ENCODE measurements around the gene TEFM.
"Not testable (repeated sequence)": the region's sequence is repeated elsewhere in the genome, so short reads cannot be mapped to it uniquely, and the experiment has no call there.

Gene TEFM

GRCh38 chr17:30920683-30921543, 14.9 kb upstream of the TEFM start:
- DNase-seq (ENCODE audit: low spot score): no peak

- DNase-seq (ENCODE audit: low spot score): no peak
Observed at GRCh38 chr17:30920282-30920681, 14.2 kb upstream of the TEFM start.

GRCh38 chr17:30917050-30917449, 11.0 kb upstream of the TEFM start:
- no peak for DNase-seq (ENCODE audit: low spot score)

GRCh38 chr17:30915833-30916611, 10.0 kb upstream of the TEFM start:
- DNase-seq (ENCODE audit: low spot score): no peak

- no peak for DNase-seq (ENCODE audit: low spot score)
Observed at GRCh38 chr17:30913955-30914354, 7.9 kb upstream of the TEFM start.

GRCh38 chr17:30910151-30910550, 4.1 kb upstream of the TEFM start:
- DNase-seq (ENCODE audit: low spot score): not testable (repeated sequence)

- no peak for DNase-seq (ENCODE audit: low spot score)
Observed at GRCh38 chr17:30908717-30909420, 2.8 kb upstream of the TEFM start.

- no peak for DNase-seq (ENCODE audit: low spot score)
Observed at GRCh38 chr17:30905742-30906100, 317 bp downstream of the TEFM start.

GRCh38 chr17:30897311-30897710, 8.7 kb downstream of the TEFM start:
- DNase-seq (ENCODE audit: low spot score): no peak

- no peak for DNase-seq (ENCODE audit: low spot score)
Observed at GRCh38 chr17:30894236-30894635, 11.8 kb downstream of the TEFM start.

- DNase-seq (ENCODE audit: low spot score): no peak
Observed at GRCh38 chr17:30886187-30886586, 19.9 kb downstream of the TEFM start.

GRCh38 chr17:30869005-30869404, 37.0 kb downstream of the TEFM start:
- no peak for DNase-seq (ENCODE audit: low spot score)

GRCh38 chr17:30864636-30865035, 41.4 kb downstream of the TEFM start:
- no peak for DNase-seq (ENCODE audit: low spot score)

GRCh38 chr17:30858556-30859250, 47.3 kb downstream of the TEFM start:
- no peak for DNase-seq (ENCODE audit: low spot score)

- no peak for DNase-seq (ENCODE audit: low spot score)
Observed at GRCh38 chr17:30854146-30854545, 51.9 kb downstream of the TEFM start.

All from CD4-positive, alpha-beta T cell treated with Interleukin-6 at 100 ng/mL for 8 hours (primary cell).